SK-N-SH treated with all-trans-retinoic acid at 6 μM for 48 hours (cell line): Measurements from ENCODE around the gene DNASE1L1.
A peak's percentile ranks its signal among the peaks of the same experiment; 100 is the strongest.

Source experiments
- ATAC-seq: fragments of 200-7000 bp; cut with Tn5 transposase; 3 replicates; pipeline ENCODE4 v1.9.1; 2020; ENCODE audit warnings: mild to moderate bottlenecking, moderate library complexity
- ARNTL ChIP-seq: fragments of 450-650 bp; formaldehyde crosslinking; IDR thresholded peaks from 2 replicates; pipeline ENCODE4 v1.5.0; 2020; ENCODE audit warnings: low read depth, mild to moderate bottlenecking, moderate library complexity, borderline replicate concordance
- BACH2 ChIP-seq: fragments of 250-450 bp; sonication (Bioruptor Pico); IDR thresholded peaks from 2 replicates; pipeline ENCODE4 v1.9.0; 2021; ENCODE audit warnings: mild to moderate bottlenecking, borderline replicate concordance
- CREB5 ChIP-seq: fragments of 250-450 bp; sonication (Bioruptor Pico); IDR thresholded peaks from 2 replicates; pipeline ENCODE4 v1.5.1; 2020; ENCODE audit warnings: low read depth, mild to moderate bottlenecking, moderate library complexity
- CSDC2 ChIP-seq: fragments of 250-450 bp; sonication (Bioruptor Pico); IDR thresholded peaks from 2 replicates; pipeline ENCODE4 v1.5.0; 2020; ENCODE audit warnings: mild to moderate bottlenecking, moderate library complexity
- ESRRG ChIP-seq: fragments of 250-450 bp; sonication (Bioruptor Pico); IDR thresholded peaks from 2 replicates; pipeline ENCODE4 v1.6.1; 2021; ENCODE audit warnings: mild to moderate bottlenecking
- GLIS3 ChIP-seq: fragments of 250-450 bp; sonication (Bioruptor Pico); IDR thresholded peaks from 2 replicates; pipeline ENCODE4 v1.5.0; 2020; ENCODE audit warnings: mild to moderate bottlenecking, moderate library complexity
- ISL1 ChIP-seq: fragments of 250-450 bp; sonication (Bioruptor Pico); IDR thresholded peaks from 2 replicates; pipeline ENCODE4 v2.1.2; 2022; ENCODE audit warnings: mild to moderate bottlenecking, moderate library complexity
- OSR1 ChIP-seq: fragments of 250-450 bp; sonication (Bioruptor Pico); IDR thresholded peaks from 2 replicates; pipeline ENCODE4 v1.8.0; 2022; ENCODE audit warnings: moderate library complexity, mild to moderate bottlenecking, inconsistent platforms
- POU6F1 ChIP-seq: fragments of 250-450 bp; sonication (Bioruptor Pico); IDR thresholded peaks from 2 replicates; pipeline ENCODE4 v1.8.0; 2021; ENCODE audit warnings: low read depth, mild to moderate bottlenecking, moderate library complexity, borderline replicate concordance
- PPARA ChIP-seq: fragments of 250-450 bp; sonication (Bioruptor Pico); IDR thresholded peaks from 2 replicates; pipeline ENCODE4 v1.5.0; 2020; ENCODE audit warnings: mild to moderate bottlenecking, borderline replicate concordance
- RARB ChIP-seq: fragments of 250-450 bp; sonication (Bioruptor Pico); IDR thresholded peaks from 2 replicates; pipeline ENCODE4 v1.8.0; 2021; ENCODE audit warnings: mild to moderate bottlenecking, moderate library complexity
- SNAI2 ChIP-seq: fragments of 250-450 bp; sonication (Bioruptor Pico); IDR thresholded peaks from 2 replicates; pipeline ENCODE4 v1.5.0; 2020; ENCODE audit warnings: mild to moderate bottlenecking, moderate library complexity
- TCF4 ChIP-seq: fragments of 250-450 bp; sonication (Bioruptor Pico); IDR thresholded peaks from 2 replicates; pipeline ENCODE4 v1.8.0; 2021; ENCODE audit warnings: mild to moderate bottlenecking, moderate library complexity, borderline replicate concordance
- TOX ChIP-seq: fragments of 250-450 bp; sonication (Bioruptor Pico); IDR thresholded peaks from 2 replicates; pipeline ENCODE4 v1.8.0; 2021; ENCODE audit warnings: mild to moderate bottlenecking, moderate library complexity, borderline replicate concordance
- TSHZ2 ChIP-seq: fragments of 250-450 bp; sonication (Bioruptor Pico); IDR thresholded peaks from 2 replicates; pipeline ENCODE4 v1.5.0; 2020; ENCODE audit warnings: mild to moderate bottlenecking, moderate library complexity
- ZC3H10 ChIP-seq: fragments of 250-450 bp; sonication (Bioruptor Pico); IDR thresholded peaks from 2 replicates; pipeline ENCODE4 v1.5.1; 2021; ENCODE audit warnings: mild to moderate bottlenecking, moderate library complexity
- ZFP30 ChIP-seq: fragments of 450-650 bp; formaldehyde crosslinking; IDR thresholded peaks from 2 replicates; pipeline ENCODE4 v1.5.0; 2022; ENCODE audit warnings: mild to moderate bottlenecking, moderate library complexity
- ZNF565 ChIP-seq: fragments of 450-650 bp; formaldehyde crosslinking; conservative IDR thresholded peaks from 2 replicates; pipeline ENCODE4 v1.5.0; 2020; ENCODE audit warnings: low read depth, mild to moderate bottlenecking, moderate library complexity
- ZNF70 ChIP-seq: fragments of 450-650 bp; formaldehyde crosslinking; IDR thresholded peaks from 2 replicates; pipeline ENCODE4 v1.5.0; 2020; ENCODE audit warnings: mild to moderate bottlenecking, moderate library complexity
- ZNF8 ChIP-seq: fragments of 450-650 bp; formaldehyde crosslinking; IDR thresholded peaks from 2 replicates; pipeline ENCODE4 v1.5.0; 2020; ENCODE audit warnings: mild to moderate bottlenecking, moderate library complexity

DNASE1L1 gene

GRCh38 chrX:154389812-154390747 is 19.0 kb downstream of the DNASE1L1 start:
- ATAC-seq, result peak; percentile 77

GRCh38 chrX:154388649-154389048 is 20.4 kb downstream of the DNASE1L1 start:
- ATAC-seq, result peak; percentile 2

GRCh38 chrX:154388094-154388493 is 21.0 kb downstream of the DNASE1L1 start:
- ATAC-seq, result peak; percentile 52

GRCh38 chrX:154384284-154384892 is 24.7 kb downstream of the DNASE1L1 start:
- TF ChIP-seq BACH2 (CRISPR knock-in tag) (no peak), GLIS3 (CRISPR knock-in tag) (no peak), CSDC2 (CRISPR knock-in tag) (no peak), ZFP30 (CRISPR knock-in tag) (no peak), ZNF565 (CRISPR knock-in tag) (no peak), ARNTL (CRISPR knock-in tag) (no peak), TCF4 (CRISPR knock-in tag) (no peak), RARB (CRISPR knock-in tag) (no peak), ISL1 (CRISPR knock-in tag) (no peak), ESRRG (CRISPR knock-in tag) (no peak), PPARA (CRISPR knock-in tag) (no peak), ZNF70 (CRISPR knock-in tag) (no peak), OSR1 (no peak), ZC3H10 (CRISPR knock-in tag) (no peak)
- ATAC-seq, result no peak

GRCh38 chrX:154383359-154384283 is 25.4 kb downstream of the DNASE1L1 start:
- TF ChIP-seq TOX (CRISPR knock-in tag) (no peak), CSDC2 (CRISPR knock-in tag) (no peak), ZNF8 (no peak), RARB (CRISPR knock-in tag) (no peak), ZNF565 (CRISPR knock-in tag) (no peak), GLIS3 (CRISPR knock-in tag) (no peak), ARNTL (CRISPR knock-in tag) (no peak), ISL1 (CRISPR knock-in tag) (no peak), SNAI2 (CRISPR knock-in tag) (no peak), POU6F1 (CRISPR knock-in tag) (no peak), CREB5 (CRISPR knock-in tag) (no peak)
- TF ChIP-seq, all 23 proteins: peak for 0
- ATAC-seq, result no peak

GRCh38 chrX:154382483-154383069 is 26.5 kb downstream of the DNASE1L1 start:
- ATAC-seq, result no peak
- TF ChIP-seq BACH2 (CRISPR knock-in tag), result no peak
- TF ChIP-seq RARB (CRISPR knock-in tag), result no peak
- no peak for TF ChIP-seq SNAI2 (CRISPR knock-in tag)
- no peak for TF ChIP-seq ZNF70 (CRISPR knock-in tag)
- no peak for TF ChIP-seq CSDC2 (CRISPR knock-in tag)
- TF ChIP-seq ISL1 (CRISPR knock-in tag), result no peak
- TF ChIP-seq TSHZ2 (CRISPR knock-in tag), result no peak
- no peak for TF ChIP-seq CREB5 (CRISPR knock-in tag)
